ENCODE results near the gene ANKRD17. TPM values are rescaled to one million over a fixed set of nuclear protein-coding genes. Genes with fewer than 3 reads are reported as not detected.
"Not testable (repeated sequence)": the region's sequence is repeated elsewhere in the genome, so short reads cannot be mapped to it uniquely, and the experiment has no call there.

Gene ANKRD17
- total RNA-seq = 10 to 100 TPM; 43.2 to 44.7 TPM

GRCh38 chr4:73258686-73259570 lies at the start of gene ANKRD17:
TSS of gene ANKRD17 (minus strand) at chr4:73258798. CDS start at chr4:73258668, 130 bp downstream.
- intact Hi-C loops (cut with micrococcal nuclease) = loop anchor here (1.0 to 5.0 kb wide), 6 partner anchors 132 to 900 kb away; partner anchors contain the start of genes COX18 and MTHFD2L
- Mint-ChIP-seq H3K4me3 (peak within 1 kb of the TSS; percentile 98), H3K36me3 (peaks cover 17% of the 10 kb centered on the region), H3K27me3 (no peaks in the 10 kb centered on the region), H3K4me1 (ENCODE audit: low read depth) (peaks cover 45% of the 10 kb centered on the region), H3K27ac (peak within 1 kb of the TSS; percentile 98), H3K9me3 (no peaks in the 10 kb centered on the region)
- ChIA-PET CTCF (interaction anchor here (0.5 to 3.8 kb wide), 12 partner anchors 10 to 558 kb away, joined by 3 to 22 read pairs (median 7); partner anchors contain the start of gene COX18), POLR2A (interaction anchor here (0.6 to 4.9 kb wide), 7 partner anchors 36 to 196 kb away, joined by 3 to 39 read pairs (median 5); partner anchors contain the start of gene COX18)
- DNase-seq = peak; percentile 95

GRCh38 chr4:73308286-73308685 lies 49.7 kb upstream of the ANKRD17 start:
- Mint-ChIP-seq H3K9me3 (no peaks in the 10 kb centered on the region), H3K36me3 (no peaks in the 10 kb centered on the region), H3K27ac (no peak overlapping the region), H3K4me3 (no peak overlapping the region), H3K4me1 (ENCODE audit: low read depth) (no peaks in the 10 kb centered on the region), H3K27me3 (peaks cover 1% of the 10 kb centered on the region)
- ChIA-PET POLR2A (no interaction called here), CTCF (interaction anchor here (1.4 kb wide), 1 partner anchor 137 kb away, joined by 7 read pairs; no protein-coding TSS in a partner anchor)
- DNase-seq = no peak
- intact Hi-C loops (cut with micrococcal nuclease) = no loop called here

- Mint-ChIP-seq H3K4me3 (no peak overlapping the region), H3K4me1 (ENCODE audit: low read depth) (no peaks in the 10 kb centered on the region), H3K36me3 (peaks cover 3% of the 10 kb centered on the region), H3K27me3 (no peaks in the 10 kb centered on the region), H3K27ac (no peak overlapping the region), H3K9me3 (peaks cover 21% of the 10 kb centered on the region)
- POLR2A ChIA-PET = no interaction called here
- no peak for DNase-seq
- intact Hi-C loops (cut with micrococcal nuclease) = no loop called here
- CTCF ChIA-PET = no interaction called here
These were observed 45.1 kb upstream of the ANKRD17 start for GRCh38 chr4:73303711-73304110.

GRCh38 chr4:73299548-73300280 lies 41.1 kb upstream of the ANKRD17 start:
- Mint-ChIP-seq H3K4me3 (no peak overlapping the region), H3K4me1 (ENCODE audit: low read depth) (no peaks in the 10 kb centered on the region), H3K9me3 (peaks cover 45% of the 10 kb centered on the region), H3K36me3 (peaks cover 10% of the 10 kb centered on the region), H3K27ac (no peak overlapping the region), H3K27me3 (no peaks in the 10 kb centered on the region)
- POLR2A ChIA-PET = no interaction called here
- intact Hi-C loops (cut with micrococcal nuclease) = no loop called here
- no peak for DNase-seq
- CTCF ChIA-PET = interaction anchor here (1.2 kb wide), 1 partner anchor 15 kb away, joined by 3 read pairs; no protein-coding TSS in a partner anchor

- H3K27ac Mint-ChIP-seq; H3K4me1 Mint-ChIP-seq (ENCODE audit: low read depth); H3K27me3 Mint-ChIP-seq; POLR2A ChIA-PET; DNase-seq; H3K4me3 Mint-ChIP-seq; intact Hi-C loops (cut with micrococcal nuclease): not testable (repeated sequence)
- CTCF ChIA-PET = interaction anchor here (0.6 kb wide), 1 partner anchor 153 kb away, joined by 3 read pairs; no protein-coding TSS in a partner anchor
- peaks cover 32% of the 10 kb centered on the region for H3K36me3 Mint-ChIP-seq
- peaks cover 54% of the 10 kb centered on the region for H3K9me3 Mint-ChIP-seq
These were observed 34.1 kb upstream of the ANKRD17 start for GRCh38 chr4:73292661-73293060.

- no peaks in the 10 kb centered on the region for H3K27me3 Mint-ChIP-seq
- ChIA-PET POLR2A (no interaction called here), CTCF (no interaction called here)
- DNase-seq = no peak
- peaks cover 52% of the 10 kb centered on the region for H3K36me3 Mint-ChIP-seq
- peaks cover 22% of the 10 kb centered on the region for H3K9me3 Mint-ChIP-seq
- no peaks in the 10 kb centered on the region for H3K4me1 Mint-ChIP-seq (ENCODE audit: low read depth)
- intact Hi-C loops (cut with micrococcal nuclease) = no loop called here
- no peak overlapping the region for H3K27ac Mint-ChIP-seq
- no peak overlapping the region for H3K4me3 Mint-ChIP-seq
These were observed 23.4 kb upstream of the ANKRD17 start for GRCh38 chr4:73281982-73282381.

GRCh38 chr4:73281396-73281795 lies 22.8 kb upstream of the ANKRD17 start:
- ChIA-PET POLR2A (no interaction called here), CTCF (no interaction called here)
- H3K4me1 Mint-ChIP-seq (ENCODE audit: low read depth) = no peaks in the 10 kb centered on the region
- no peak overlapping the region for H3K27ac Mint-ChIP-seq
- intact Hi-C loops (cut with micrococcal nuclease) = no loop called here
- DNase-seq = no peak
- peaks cover 50% of the 10 kb centered on the region for H3K36me3 Mint-ChIP-seq
- no peaks in the 10 kb centered on the region for H3K27me3 Mint-ChIP-seq
- peaks cover 20% of the 10 kb centered on the region for H3K9me3 Mint-ChIP-seq
- H3K4me3 Mint-ChIP-seq = no peak overlapping the region

GRCh38 chr4:73277201-73277600 lies 18.6 kb upstream of the ANKRD17 start:
- H3K4me1 Mint-ChIP-seq (ENCODE audit: low read depth) = no peaks in the 10 kb centered on the region
- H3K9me3 Mint-ChIP-seq = peaks cover 18% of the 10 kb centered on the region
- intact Hi-C loops (cut with micrococcal nuclease) = no loop called here
- ChIA-PET CTCF (no interaction called here), POLR2A (no interaction called here)
- no peaks in the 10 kb centered on the region for H3K27me3 Mint-ChIP-seq
- no peak for DNase-seq
- H3K27ac Mint-ChIP-seq = no peak overlapping the region
- H3K4me3 Mint-ChIP-seq = no peak overlapping the region
- peaks cover 42% of the 10 kb centered on the region for H3K36me3 Mint-ChIP-seq

GRCh38 chr4:73275318-73275654 lies 16.7 kb upstream of the ANKRD17 start:
- CTCF ChIA-PET = no interaction called here
- DNase-seq = no peak
- H3K4me1 Mint-ChIP-seq (ENCODE audit: low read depth) = no peaks in the 10 kb centered on the region
- no peak overlapping the region for H3K4me3 Mint-ChIP-seq
- no peak overlapping the region for H3K27ac Mint-ChIP-seq
- peaks cover 27% of the 10 kb centered on the region for H3K36me3 Mint-ChIP-seq
- intact Hi-C loops (cut with micrococcal nuclease) = no loop called here
- H3K9me3 Mint-ChIP-seq = peaks cover 18% of the 10 kb centered on the region
- POLR2A ChIA-PET = no interaction called here
- H3K27me3 Mint-ChIP-seq = no peaks in the 10 kb centered on the region

- Mint-ChIP-seq H3K9me3 (peaks cover 6% of the 10 kb centered on the region), H3K27ac (no peak overlapping the region), H3K4me1 (ENCODE audit: low read depth) (no peaks in the 10 kb centered on the region), H3K4me3 (no peak overlapping the region), H3K36me3 (peaks cover 12% of the 10 kb centered on the region), H3K27me3 (no peaks in the 10 kb centered on the region)
- POLR2A ChIA-PET = no interaction called here
- intact Hi-C loops (cut with micrococcal nuclease) = no loop called here
- CTCF ChIA-PET = interaction anchor here (0.9 kb wide), 1 partner anchor 15 kb away, joined by 3 read pairs; no protein-coding TSS in a partner anchor
- no peak for DNase-seq
These were observed 14.2 kb upstream of the ANKRD17 start for GRCh38 chr4:73272816-73273215.

- DNase-seq = no peak
- Mint-ChIP-seq H3K27me3 (no peaks in the 10 kb centered on the region), H3K9me3 (no peaks in the 10 kb centered on the region), H3K36me3 (no peaks in the 10 kb centered on the region), H3K27ac (no peak overlapping the region), H3K4me3 (no peak overlapping the region), H3K4me1 (ENCODE audit: low read depth) (peaks cover 1% of the 10 kb centered on the region)
- ChIA-PET POLR2A (no interaction called here), CTCF (no interaction called here)
- intact Hi-C loops (cut with micrococcal nuclease) = no loop called here
These were observed 8.5 kb upstream of the ANKRD17 start for GRCh38 chr4:73267050-73267449.

- peak overlapping the region; percentile 98 for H3K27ac Mint-ChIP-seq
- peak overlapping the region; percentile 98 for H3K4me3 Mint-ChIP-seq
- ChIA-PET POLR2A (interaction anchor here (0.6 to 4.9 kb wide), 4 partner anchors 37 to 192 kb away, joined by 3 to 39 read pairs (median 5); no protein-coding TSS in a partner anchor), CTCF (interaction anchor here (0.5 to 3.8 kb wide), 6 partner anchors 11 to 558 kb away, joined by 3 to 22 read pairs (median 6); partner anchors contain the start of gene COX18)
- peaks cover 17% of the 10 kb centered on the region for H3K36me3 Mint-ChIP-seq
- no peaks in the 10 kb centered on the region for H3K9me3 Mint-ChIP-seq
- DNase-seq = peak; percentile 45
- intact Hi-C loops (cut with micrococcal nuclease) = loop anchor here (1.0 to 5.0 kb wide), 6 partner anchors 132 to 899 kb away; partner anchors contain the start of genes COX18 and MTHFD2L
- H3K4me1 Mint-ChIP-seq (ENCODE audit: low read depth) = peaks cover 40% of the 10 kb centered on the region
- H3K27me3 Mint-ChIP-seq = no peaks in the 10 kb centered on the region
These were observed 1.0 kb upstream of the ANKRD17 start for GRCh38 chr4:73259571-73260090.
